DOHH2 (cell line): ENCODE measurements around the gene DISC1.

ENCODE experiments used
- H3F3A ChIP-seq: fragments of 200-600 bp; sonication (generic), shearing (Covaris generic); 2 replicates; pipeline ENCODE4 v1.6.0; 2016; ENCODE audit warnings: antibody characterized with exemption, mild to moderate bottlenecking; ENCODE audit not compliant: control insufficient read depth, insufficient read depth
- H3K27ac ChIP-seq: fragments of 200-600 bp; sonication (generic); 2 replicates; pipeline ENCODE4 v1.5.1; 2014; ENCODE audit warnings: low read depth, mild to moderate bottlenecking, low read length, moderate library complexity
- H3K27me3 ChIP-seq: fragments of 200-600 bp; sonication (generic); 2 replicates; pipeline ENCODE4 v1.6.1; 2014; ENCODE audit warnings: mild to moderate bottlenecking, low read length, mixed read lengths; ENCODE audit not compliant: control insufficient read depth
- H3K36me3 ChIP-seq: fragments of 200-600 bp; sonication (generic); 2 replicates; pipeline ENCODE4 v1.6.1; 2014; ENCODE audit warnings: mild to moderate bottlenecking, low read length, moderate library complexity, mixed read lengths; ENCODE audit not compliant: control insufficient read depth
- H3K4me1 ChIP-seq: fragments of 200-600 bp; sonication (generic); 2 replicates; pipeline ENCODE4 v1.6.1; 2014; ENCODE audit warnings: mild to moderate bottlenecking, low read length, mixed read lengths; ENCODE audit not compliant: control insufficient read depth
- H3K4me2 ChIP-seq: fragments of 200-600 bp; sonication (generic); 2 replicates; pipeline ENCODE4 v1.6.0; 2014; ENCODE audit warnings: mild to moderate bottlenecking, low read length, moderate library complexity
- H3K4me3 ChIP-seq: fragments of 200-600 bp; sonication (generic); 2 replicates; pipeline ENCODE4 v1.5.1; 2014; ENCODE audit warnings: mild to moderate bottlenecking, low read length, mixed read lengths
- H3K79me2 ChIP-seq: fragments of 200-600 bp; sonication (generic); 2 replicates; pipeline ENCODE4 v1.6.1; 2014; ENCODE audit warnings: mild to moderate bottlenecking, low read length, mixed read lengths; ENCODE audit not compliant: control insufficient read depth
- H3K9me2 ChIP-seq: fragments of 200-600 bp; sonication (generic); replicated peaks from 2 replicates; pipeline ENCODE4 v1.6.1; 2014; ENCODE audit warnings: mild to moderate bottlenecking, low read length, mixed read lengths; ENCODE audit not compliant: control insufficient read depth
- H3K9me3 ChIP-seq: fragments of 200-600 bp; sonication (generic); 2 replicates; pipeline ENCODE4 v1.6.1; 2014; ENCODE audit warnings: antibody characterized with exemption, low read length, mixed read lengths; ENCODE audit not compliant: control insufficient read depth, insufficient read depth
- H4K20me1 ChIP-seq: fragments of 200-600 bp; sonication (generic); 2 replicates; pipeline ENCODE4 v1.6.0; 2014; ENCODE audit warnings: low read depth, mild to moderate bottlenecking, antibody characterized with exemption, low read length, moderate library complexity; ENCODE audit not compliant: control insufficient read depth, insufficient read depth
- CTCF ChIP-seq: fragments of 200-600 bp; sonication (generic); IDR thresholded peaks from one replicate; pipeline ENCODE4 v1.5.1; 2014; ENCODE audit warnings: antibody characterized with exemption, mild to moderate bottlenecking, low read depth, low read length; ENCODE audit not compliant: poor library complexity, severe bottlenecking
- EZH2phosphoT487 ChIP-seq: fragments of 200-600 bp; sonication (generic); IDR thresholded peaks from 2 replicates; pipeline ENCODE4 v1.6.1; 2017; ENCODE audit warnings: borderline replicate concordance, mild to moderate bottlenecking, antibody characterized with exemption, low read length, moderate library complexity, mixed read lengths

DISC1 gene

GRCh38 chr1:231743966-231744365 is 117.4 kb downstream of the DISC1 start:
- H3F3A ChIP-seq, result no peaks in the 10 kb centered on the region
- H3K9me3 ChIP-seq, result no peaks in the 10 kb centered on the region
- no peaks in the 10 kb centered on the region for H4K20me1 ChIP-seq
- TF ChIP-seq CTCF (no peak), EZH2phosphoT487 (no peak)
- H3K9me2 ChIP-seq, result no peaks in the 10 kb centered on the region
- no peaks in the 10 kb centered on the region for H3K79me2 ChIP-seq
- no peaks in the 10 kb centered on the region for H3K36me3 ChIP-seq
- no peak overlapping the region for H3K4me3 ChIP-seq
- no peak overlapping the region for H3K27ac ChIP-seq
- H3K4me2 ChIP-seq, result no peak overlapping the region
- no peaks in the 10 kb centered on the region; the same call in 1 of the 2 replicates for H3K27me3 ChIP-seq
- H3K4me1 ChIP-seq, result no peaks in the 10 kb centered on the region

- Histone ChIP-seq H3K4me2 (no peak overlapping the region), H3K4me1 (no peaks in the 10 kb centered on the region), H3K36me3 (no peaks in the 10 kb centered on the region), H3K79me2 (no peaks in the 10 kb centered on the region), H3K9me3 (peaks cover 4% of the 10 kb centered on the region; the same call in 1 of the 2 replicates), H3K4me3 (no peak overlapping the region), H3K27ac (no peak overlapping the region), H3K27me3 (no peaks in the 10 kb centered on the region; the same call in 1 of the 2 replicates), H4K20me1 (no peaks in the 10 kb centered on the region), H3F3A (no peaks in the 10 kb centered on the region), H3K9me2 (no peaks in the 10 kb centered on the region)
- no peak for TF ChIP-seq EZH2phosphoT487
- no peak for TF ChIP-seq CTCF
Measured at GRCh38 chr1:231748760-231749415, 122.3 kb downstream of the DISC1 start.

- Histone ChIP-seq H3K9me3 (peaks cover 4% of the 10 kb centered on the region; the same call in 1 of the 2 replicates), H3K4me1 (no peaks in the 10 kb centered on the region), H3K27me3 (no peaks in the 10 kb centered on the region; the same call in 1 of the 2 replicates), H3K4me2 (no peak overlapping the region), H3K4me3 (no peak overlapping the region), H3F3A (no peaks in the 10 kb centered on the region), H3K79me2 (no peaks in the 10 kb centered on the region), H4K20me1 (no peaks in the 10 kb centered on the region), H3K36me3 (no peaks in the 10 kb centered on the region), H3K9me2 (no peaks in the 10 kb centered on the region), H3K27ac (no peak overlapping the region)
- no peak for TF ChIP-seq CTCF
Measured at GRCh38 chr1:231750296-231750695, 123.7 kb downstream of the DISC1 start.
